ENCODE measurements around the gene TNP2. TPM values are rescaled to one million over a fixed set of nuclear protein-coding genes. Genes with fewer than 3 reads are reported as not detected.

The TNP2 gene
- total RNA-seq, 3 donors from 2014 or later = not detected

DNA sequence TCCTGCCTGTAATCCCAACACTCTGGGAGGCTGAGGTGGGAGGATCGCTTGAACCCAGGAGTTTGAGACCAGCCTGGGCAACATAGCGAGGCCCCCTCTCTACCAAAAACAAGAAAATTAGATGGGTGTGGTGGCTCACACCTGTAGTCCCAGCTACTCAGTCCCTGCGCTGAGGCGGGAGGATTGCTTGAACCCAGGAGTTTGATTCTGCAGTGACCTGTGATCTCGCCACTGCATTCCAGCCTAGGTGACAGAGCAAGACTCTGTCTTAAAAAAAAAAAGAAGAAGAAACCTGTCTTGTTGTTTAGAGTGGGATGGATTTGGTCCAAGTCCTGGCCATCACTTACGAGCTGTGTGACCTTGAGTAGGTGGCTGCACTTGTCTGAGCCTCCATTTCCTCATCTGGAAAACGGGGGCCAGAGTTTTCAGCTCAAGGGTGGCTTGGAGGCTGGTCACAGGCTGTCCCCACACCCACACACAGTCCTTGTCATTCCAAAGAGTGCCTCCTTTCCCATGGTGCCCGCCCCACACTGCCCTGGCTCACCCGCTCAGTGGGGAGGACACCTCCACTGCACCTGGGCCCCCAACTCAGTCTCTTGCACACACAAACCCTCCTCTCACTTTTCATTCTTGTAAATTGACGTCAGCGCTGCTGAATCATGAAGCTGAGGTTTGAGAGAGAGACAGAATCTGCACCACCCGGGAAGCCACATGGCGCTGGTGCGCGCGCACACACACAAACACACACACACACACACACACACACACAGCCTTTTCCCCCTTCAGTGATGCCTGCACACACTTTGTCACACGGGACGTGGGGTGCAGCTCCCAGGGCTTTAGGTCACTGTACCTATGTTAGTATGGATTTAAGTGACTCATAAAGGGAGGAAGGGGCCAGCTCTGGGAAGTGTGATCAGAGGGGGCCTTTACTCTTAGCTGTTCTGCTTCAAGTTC lies 17.3 kb downstream of the TNP2 start:
- Histone ChIP-seq H3K4me1 (ENCODE audit: low read depth) (peaks cover 4% of the 10 kb centered on the region), H3K4me3 (no peak overlapping the region), H3K36me3 (ENCODE audit: low read depth) (no peaks in the 10 kb centered on the region), H3K9me3 (no peaks in the 10 kb centered on the region)
- ATAC-seq (no peak), DNase-seq (peak in 2 of 3 donors; percentile 51 to 80)
- TF ChIP-seq, protein P1, sequence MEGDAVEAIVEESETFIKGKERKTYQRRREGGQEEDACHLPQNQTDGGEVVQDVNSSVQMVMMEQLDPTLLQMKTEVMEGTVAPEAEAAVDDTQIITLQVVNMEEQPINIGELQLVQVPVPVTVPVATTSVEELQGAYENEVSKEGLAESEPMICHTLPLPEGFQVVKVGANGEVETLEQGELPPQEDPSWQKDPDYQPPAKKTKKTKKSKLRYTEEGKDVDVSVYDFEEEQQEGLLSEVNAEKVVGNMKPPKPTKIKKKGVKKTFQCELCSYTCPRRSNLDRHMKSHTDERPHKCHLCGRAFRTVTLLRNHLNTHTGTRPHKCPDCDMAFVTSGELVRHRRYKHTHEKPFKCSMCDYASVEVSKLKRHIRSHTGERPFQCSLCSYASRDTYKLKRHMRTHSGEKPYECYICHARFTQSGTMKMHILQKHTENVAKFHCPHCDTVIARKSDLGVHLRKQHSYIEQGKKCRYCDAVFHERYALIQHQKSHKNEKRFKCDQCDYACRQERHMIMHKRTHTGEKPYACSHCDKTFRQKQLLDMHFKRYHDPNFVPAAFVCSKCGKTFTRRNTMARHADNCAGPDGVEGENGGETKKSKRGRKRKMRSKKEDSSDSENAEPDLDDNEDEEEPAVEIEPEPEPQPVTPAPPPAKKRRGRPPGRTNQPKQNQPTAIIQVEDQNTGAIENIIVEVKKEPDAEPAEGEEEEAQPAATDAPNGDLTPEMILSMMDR (IDR thresholded peaks at IDR 0.05) = no peak
- intact Hi-C loops (cut with DNase I, micrococcal nuclease) = loop anchor here in 1 of 2 donors (10.0 kb wide), 1 partner anchor 277 kb away; no protein-coding TSS in a partner anchor

DNA sequence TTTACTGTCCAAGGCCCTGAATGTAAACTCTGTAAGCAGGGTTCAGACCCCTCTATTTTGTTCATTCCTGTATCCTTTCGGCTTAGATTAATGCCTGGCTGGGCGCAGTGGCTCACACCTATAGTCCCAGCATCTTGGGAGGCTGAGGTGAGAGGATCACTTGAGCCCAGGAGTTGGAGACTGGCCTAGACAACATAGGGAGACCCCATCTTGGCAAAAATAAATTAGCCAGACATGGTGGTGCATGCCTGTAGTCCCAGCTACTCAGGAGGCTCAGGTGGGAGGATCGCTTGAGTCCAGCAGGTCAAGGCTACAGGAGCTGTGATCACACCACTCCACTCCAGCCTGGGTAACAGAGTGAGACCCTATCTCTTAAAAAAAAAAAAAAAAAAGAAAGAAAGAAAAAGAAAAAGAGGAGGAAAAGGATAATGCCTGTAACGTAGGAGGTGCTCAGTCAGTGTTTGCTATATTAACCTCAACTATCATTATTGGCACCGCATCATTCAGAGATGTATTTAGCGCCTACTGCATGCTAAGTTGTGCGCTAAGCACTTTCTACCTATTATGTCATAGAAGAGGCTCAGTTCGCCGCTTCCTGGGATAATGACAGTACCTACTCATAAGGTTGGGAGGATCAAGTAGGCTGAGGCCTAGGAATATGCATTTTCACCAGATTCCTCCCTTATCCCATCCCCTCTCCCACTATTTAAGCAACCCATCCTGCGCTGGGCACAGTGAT lies 18.2 kb downstream of the TNP2 start:
- Histone ChIP-seq H3K36me3 (ENCODE audit: low read depth) (no peaks in the 10 kb centered on the region), H3K4me1 (ENCODE audit: low read depth) (peaks cover 4% of the 10 kb centered on the region), H3K9me3 (no peaks in the 10 kb centered on the region), H3K4me3 (no peak overlapping the region)
- intact Hi-C loops (cut with DNase I, micrococcal nuclease) = loop anchor here in 1 of 2 donors (10.0 kb wide), 1 partner anchor 276 kb away; no protein-coding TSS in a partner anchor
- TF ChIP-seq, protein P1 (IDR thresholded peaks at IDR 0.05) = no peak
- DNase-seq (no peak), ATAC-seq (no peak)

DNA sequence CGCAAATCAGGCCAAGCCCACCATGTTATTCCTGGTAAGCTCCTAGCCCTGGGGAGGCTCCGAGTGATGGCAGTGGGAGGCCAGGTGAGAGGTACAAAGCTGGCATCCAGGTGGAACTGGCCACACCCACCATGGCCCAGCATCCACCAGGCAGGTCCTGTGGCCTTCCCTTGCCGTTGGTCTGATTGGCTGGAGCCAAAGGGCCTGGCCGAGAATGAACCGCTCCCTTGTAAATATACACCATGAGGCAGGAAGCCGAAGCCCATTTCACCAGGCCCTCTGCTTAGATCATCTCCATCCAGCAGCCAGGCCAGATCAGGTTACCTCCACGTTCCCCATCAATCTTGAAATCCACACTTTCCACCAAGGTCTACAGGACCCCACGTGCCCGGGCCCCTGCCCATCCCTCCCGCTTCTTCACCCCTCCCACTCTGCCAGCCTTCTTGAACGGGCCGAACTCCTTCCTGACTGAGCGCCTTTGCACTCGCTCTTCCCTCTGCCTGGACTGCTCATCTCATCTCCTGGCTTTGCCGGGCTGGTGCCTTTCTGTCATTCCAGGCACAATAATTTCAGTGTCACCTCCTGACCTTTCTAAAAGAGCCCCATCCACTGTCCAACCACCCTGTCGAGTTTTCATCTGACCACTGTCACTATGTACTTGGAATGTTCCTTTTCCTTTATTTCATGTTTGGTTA lies 18.9 kb downstream of the TNP2 start:
- Histone ChIP-seq H3K4me3 (no peak overlapping the region), H3K4me1 (ENCODE audit: low read depth) (peaks cover 4% of the 10 kb centered on the region), H3K36me3 (ENCODE audit: low read depth) (no peaks in the 10 kb centered on the region), H3K9me3 (no peaks in the 10 kb centered on the region)
- TF ChIP-seq, protein P1 (IDR thresholded peaks at IDR 0.05) = no peak
- DNase-seq (peak in 1 of 3 donors; percentile 65), ATAC-seq (peak; percentile 61)
- intact Hi-C loops (cut with DNase I, micrococcal nuclease) = loop anchor here in 1 of 2 donors (10.0 kb wide), 1 partner anchor 275 kb away; no protein-coding TSS in a partner anchor

DNA sequence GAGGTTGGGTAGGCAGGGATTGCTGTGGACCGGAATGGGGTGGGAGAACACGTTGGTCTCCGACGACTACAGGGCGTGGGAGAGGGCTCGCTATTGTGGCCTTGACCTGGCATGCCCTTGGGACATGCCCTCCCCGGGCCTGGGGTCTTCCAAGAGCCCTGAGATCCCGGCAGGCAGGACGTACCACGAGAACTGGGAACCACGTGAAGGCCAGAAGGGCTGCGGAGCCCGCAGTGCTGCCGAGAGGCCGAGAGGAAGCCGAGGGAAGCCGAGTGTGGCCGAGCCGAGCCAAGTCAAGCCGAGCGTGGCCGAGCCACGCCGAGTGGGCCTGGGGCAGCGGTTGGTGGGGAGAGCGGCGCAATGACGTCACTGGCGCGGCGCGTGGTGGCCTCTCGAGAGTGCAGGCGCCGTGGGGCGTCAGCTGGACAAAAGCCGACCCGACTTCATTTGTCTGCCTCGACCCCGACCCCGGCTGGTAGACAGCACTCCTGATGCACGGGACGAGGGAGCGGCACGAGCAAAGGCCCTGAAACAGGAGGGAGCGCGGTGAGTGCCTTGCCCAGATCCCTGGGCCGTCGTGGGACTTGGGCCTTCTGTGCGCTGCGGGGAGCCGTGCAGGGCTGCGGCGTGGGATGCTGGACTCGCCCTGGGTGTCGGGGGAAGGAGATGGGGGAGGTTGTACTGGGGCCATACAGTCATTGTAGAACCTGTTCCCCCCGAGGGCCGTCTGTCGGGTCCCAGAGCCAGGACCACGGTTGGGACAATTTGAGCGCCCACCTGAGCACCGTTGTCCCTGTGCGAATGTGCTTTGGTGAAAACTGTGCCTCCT lies 19.7 kb downstream of the TNP2 start:
- H3K4me1 ChIP-seq (ENCODE audit: low read depth) = peaks cover 1% of the 10 kb centered on the region
- TF ChIP-seq, protein P1 (IDR thresholded peaks at IDR 0.05) = no peak
- no peaks in the 10 kb centered on the region for H3K36me3 ChIP-seq (ENCODE audit: low read depth)
- intact Hi-C loops (cut with DNase I, micrococcal nuclease) = loop anchor here in 1 of 2 donors (10.0 kb wide), 1 partner anchor 275 kb away; no protein-coding TSS in a partner anchor
- H3K4me3 ChIP-seq = no peak overlapping the region
- DNase-seq (no peak), ATAC-seq (no peak)
- H3K9me3 ChIP-seq = no peaks in the 10 kb centered on the region
